Body of pancreas (tissue), 4 donors: Measurements from ENCODE around the gene GALNT7. TPM values are rescaled to one million over a fixed set of nuclear protein-coding genes. Genes with fewer than 3 reads are reported as not detected.

Experiments
- ATAC-seq: fragments of 150-250 bp; one replicate; pipeline ENCODE4 v1.9.1; 2016
- DNase-seq, 4 donors: peaks; one replicate each; pipeline ENCODE4 v3.0.0-alpha.2; 2019
- H3K27ac ChIP-seq, 4 donors: fragments of 200-600 bp; sonication (generic); 1 replicate in 3 of 4; 2 replicates in 1 of 4; pipeline versions ENCODE4 v1.5.1 to v1.6.1; 2016 to 2019; ENCODE audit warnings: mild to moderate bottlenecking in 1 of 4, mixed read lengths in 1 of 4, moderate library complexity in 1 of 4
- H3K27me3 ChIP-seq, 2 donors: fragments of 200-600 bp; sonication (generic); one replicate each; pipeline ENCODE4 v1.6.0; 2016; ENCODE audit warnings: mild to moderate bottlenecking in 1 of 2
- H3K36me3 ChIP-seq, 2 donors: fragments of 200-600 bp; sonication (generic); replicated peaks in 1 of 2; 2 replicates each; pipeline ENCODE4 v1.5.1; 2016; ENCODE audit warnings: low read depth in 2 of 2; ENCODE audit not compliant: insufficient read depth in 1 of 2
- H3K4me1 ChIP-seq: fragments of 200-600 bp; sonication (generic); one replicate; pipeline ENCODE4 v1.6.0; 2016
- H3K4me3 ChIP-seq, 2 donors: fragments of 200-600 bp; sonication (generic); 1 replicate in 1 of 2; 2 replicates in 1 of 2; pipeline ENCODE4 v1.5.1; 2016 to 2019
- H3K9me3 ChIP-seq, 3 donors: fragments of 200-600 bp; sonication (generic); 1 replicate in 2 of 3; 2 replicates in 1 of 3; pipeline ENCODE4 v1.5.1; 2016
- CTCF ChIP-seq, 7 experiments: fragments of 450-650 bp in 4 of 7; fragments of 200-600 bp in 3 of 7; sonication (generic) in 3 of 7; IDR thresholded peaks; one replicate each; pipeline ENCODE4 v1.5.1; 2016 to 2019; ENCODE audit warnings: antibody characterized with exemption in 7 of 7
- POLR2A ChIP-seq, 3 donors: fragments of 450-650 bp; IDR thresholded peaks; one replicate each; pipeline ENCODE4 v1.6.1; 2016; ENCODE audit warnings: antibody characterized with exemption in 3 of 3, mild to moderate bottlenecking in 2 of 3
- WGBS, 2 donors: methylation state at CpG; one replicate each; pipeline ENCODE4 v1.1.5; 2017; 5-methylcytosine and 5-hydroxymethylcytosine counted together
- intact Hi-C: fragments of 100-400 bp; cut with DNase I; formaldehyde crosslinking; loops from one replicate; pipeline ENCODE4 v1.15.1; 2023
- total RNA-seq, 2 donors: library from RNA; depleted of rRNA; stranded (reverse); fragments of >200 nt; gene quantifications; one replicate each; pipeline ENCODE4 v1.1.0, GENCODE V29; 2016

GALNT7 gene
- total RNA-seq, 2 donors from 2014 or later: 20.4 to 32.4 TPM

DNA sequence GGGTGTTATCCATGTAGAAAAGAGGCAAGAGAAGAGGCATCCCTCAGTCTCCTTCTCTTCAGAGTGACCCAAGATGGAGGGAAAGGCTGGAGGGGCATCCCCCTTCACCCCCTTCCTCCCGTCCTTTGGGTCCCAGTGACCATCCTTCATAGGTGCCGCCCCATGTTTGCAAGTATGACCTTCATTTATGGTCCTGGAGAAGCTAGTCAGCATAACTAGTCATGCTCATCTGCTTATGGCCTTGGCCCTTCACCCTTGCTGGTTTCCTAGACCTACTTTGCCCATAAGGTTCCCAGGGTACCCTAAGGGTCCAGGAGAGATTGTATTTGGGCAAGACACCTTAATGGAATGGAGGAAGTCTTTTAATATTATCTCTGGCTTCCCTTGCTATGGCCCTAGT is 118.9 kb downstream of the GALNT7 start:
- TF ChIP-seq POLR2A (IDR thresholded peaks at IDR 0.05): no peak
- no peak for TF ChIP-seq CTCF (IDR thresholded peaks at IDR 0.05)
- peaks cover 0 to 42% (median 0%) of the 10 kb centered on the region in 3 donors for H3K9me3 ChIP-seq
- no peak for ATAC-seq
- WGBS, 2 donors: 97 to 100% methylated on average over 2 of the region's 2 CpGs
- DNase-seq: no peak
- H3K4me1 ChIP-seq: peaks cover 7% of the 10 kb centered on the region
- H3K36me3 ChIP-seq: no peaks in the 10 kb centered on the region
- no peak overlapping the region for H3K4me3 ChIP-seq
- intact Hi-C loops: no loop called here
- no peak overlapping the region for H3K27ac ChIP-seq
- H3K27me3 ChIP-seq: no peaks in the 10 kb centered on the region

- H3K4me1 ChIP-seq: peaks cover 7% of the 10 kb centered on the region
- intact Hi-C loops: no loop called here
Measured at GRCh38 chr4:173288296-173288695, 119.7 kb downstream of the GALNT7 start.

GRCh38 chr4:173288698-173289352 is 120.2 kb downstream of the GALNT7 start:
- Histone ChIP-seq H3K9me3 (peaks cover 0 to 31% (median 0%) of the 10 kb centered on the region in 3 donors), H3K27ac (no peak overlapping the region), H3K27me3 (no peaks in the 10 kb centered on the region), H3K4me1 (peaks cover 7% of the 10 kb centered on the region), H3K36me3 (no peaks in the 10 kb centered on the region), H3K4me3 (no peak overlapping the region)
- WGBS, 2 donors: 63 to 70% methylated on average over 3 of the region's 3 CpGs
- intact Hi-C loops: no loop called here
- DNase-seq: no peak
- no peak for TF ChIP-seq POLR2A (IDR thresholded peaks at IDR 0.05)
- TF ChIP-seq CTCF (IDR thresholded peaks at IDR 0.05): no peak
- ATAC-seq: no peak

More at GRCh38 chr4:173288296-173288695, 119.7 kb downstream of the GALNT7 start:
- DNase-seq: peak; percentile 30 to 56 (median 42)
- Histone ChIP-seq H3K36me3 (no peaks in the 10 kb centered on the region), H3K9me3 (peaks cover 0 to 37% (median 0%) of the 10 kb centered on the region in 3 donors), H3K27ac (no peak overlapping the region), H3K4me3 (no peak overlapping the region), H3K27me3 (no peaks in the 10 kb centered on the region)
- whole genome bisulfite sequencing, 2 donors: 65 to 77% methylated on average over 4 of the region's 4 CpGs
- TF ChIP-seq CTCF (IDR thresholded peaks at IDR 0.05): peak in 4 of 7 experiments; percentile 8 to 25 (median 16)
- TF ChIP-seq POLR2A (IDR thresholded peaks at IDR 0.05): no peak
- ATAC-seq: no peak

- ATAC-seq (no peak), DNase-seq (no peak)
- Histone ChIP-seq H3K27me3 (no peaks in the 10 kb centered on the region), H3K4me1 (peaks cover 7% of the 10 kb centered on the region), H3K36me3 (no peaks in the 10 kb centered on the region), H3K27ac (no peak overlapping the region), H3K4me3 (no peak overlapping the region), H3K9me3 (peaks cover 0 to 26% (median 0%) of the 10 kb centered on the region in 3 donors)
- TF ChIP-seq POLR2A (IDR thresholded peaks at IDR 0.05) (no peak), CTCF (IDR thresholded peaks at IDR 0.05) (no peak)
- 37 to 47% methylated on average over 4 of the region's 4 CpGs for WGBS, 2 donors
- intact Hi-C loops: no loop called here
Measured at GRCh38 chr4:173289353-173289727, 120.7 kb downstream of the GALNT7 start.

DNA sequence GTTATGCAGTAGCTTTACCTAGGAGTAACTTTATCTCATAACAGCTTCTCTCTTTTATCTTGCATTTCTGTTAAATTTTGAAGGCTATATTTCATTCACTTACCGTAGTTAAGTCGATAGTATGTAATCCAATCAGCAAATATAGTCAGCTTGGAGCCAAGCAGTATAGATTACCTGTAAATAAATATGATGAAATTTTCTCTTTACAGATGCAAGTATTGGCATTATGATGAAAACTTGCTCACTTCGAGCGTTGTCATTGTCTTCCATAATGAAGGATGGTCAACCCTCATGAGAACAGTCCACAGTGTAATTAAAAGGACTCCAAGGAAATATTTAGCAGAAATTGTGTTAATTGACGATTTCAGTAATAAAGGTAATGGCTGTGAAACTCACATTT is 123.3 kb downstream of the GALNT7 start:
- intact Hi-C loops: no loop called here
- Histone ChIP-seq H3K4me1 (peaks cover 7% of the 10 kb centered on the region), H3K27ac (no peak overlapping the region), H3K36me3 (no peaks in the 10 kb centered on the region), H3K4me3 (no peak overlapping the region), H3K9me3 (peaks cover 0 to 6% (median 0%) of the 10 kb centered on the region in 3 donors), H3K27me3 (no peaks in the 10 kb centered on the region)
- no peak for TF ChIP-seq POLR2A (IDR thresholded peaks at IDR 0.05)
- TF ChIP-seq CTCF (IDR thresholded peaks at IDR 0.05): no peak
- WGBS, 2 donors: 86 to 88% methylated on average over 5 of the region's 5 CpGs
- no peak for ATAC-seq
- no peak for DNase-seq
